DND-41 (cell line): Measurements from ENCODE around the gene CAMK1.

Experiments used
- CTCF ChIP-seq: IDR thresholded peaks from 2 replicates; pipeline ENCODE4 v1.5.1; 2012; ENCODE audit warnings: borderline replicate concordance, low read length, moderate library complexity, mild to moderate bottlenecking; ENCODE audit not compliant: poor library complexity, severe bottlenecking; ENCODE audit errors: extremely low read depth
- EZH2 ChIP-seq: IDR thresholded peaks from 3 replicates; pipeline ENCODE4 v1.6.1; 2012; ENCODE audit warnings: borderline replicate concordance, low read depth, mild to moderate bottlenecking, moderate library complexity, low read length, inconsistent platforms; ENCODE audit not compliant: severe bottlenecking

GRCh38 chr3:9716801-9717555 is 52.8 kb downstream of the CAMK1 start:
- TF ChIP-seq EZH2 (no peak), CTCF (no peak)
